ENCODE data around the gene SWT1. TPM values are rescaled to one million over a fixed set of nuclear protein-coding genes. Genes with fewer than 3 reads are reported as not detected.

The SWT1 gene
- total RNA-seq, 2 donors from 2014 or later: 4.1 to 6.7 TPM

GRCh38 chr1:185328255-185328654 lies 171.3 kb downstream of the SWT1 start:
- no peak for ATAC-seq
- DNase-seq: no peak
- intact Hi-C loops (cut with DNase I, micrococcal nuclease): no loop called here

- DNase-seq (no peak), ATAC-seq (no peak)
- intact Hi-C loops (cut with DNase I, micrococcal nuclease): no loop called here
Observed at GRCh38 chr1:185334182-185334581, 177.2 kb downstream of the SWT1 start.

- DNase-seq: no peak
- ATAC-seq: no peak
- intact Hi-C loops (cut with DNase I, micrococcal nuclease): no loop called here
Observed at GRCh38 chr1:185337246-185337645, 180.3 kb downstream of the SWT1 start.

GRCh38 chr1:185338719-185339622 lies 182.0 kb downstream of the SWT1 start:
- peak; percentile 40 to 41 for DNase-seq
- intact Hi-C loops (cut with DNase I, micrococcal nuclease): no loop called here
- peak; percentile 32 for ATAC-seq

GRCh38 chr1:185341196-185341781 lies 184.3 kb downstream of the SWT1 start:
- DNase-seq (no peak), ATAC-seq (peak; percentile 72)
- intact Hi-C loops (cut with DNase I, micrococcal nuclease): no loop called here

Other genes with a start within 250 kb of the SWT1 start
- 10 to 100 TPM in 1 of 2 donors, 1 to 10 TPM in 1; 4.6 to 27.5 TPM for gene NIBAN1, start 182.7 kb upstream of the SWT1 start, total RNA-seq
- gene RNF2, start 111.6 kb upstream of the SWT1 start, total RNA-seq: 10 to 100 TPM; 15.9 to 18.3 TPM
- gene TRMT1L, start 214 bp upstream of the SWT1 start, total RNA-seq: 10 to 100 TPM; 13.9 to 16.2 TPM
- gene IVNS1ABP, start 160.1 kb downstream of the SWT1 start, total RNA-seq: 100 to 1,000 TPM; 134 to 170 TPM

Measured in left colon (tissue), 2 donors.